ENCODE data around the gene NBEAL1.
"Not testable (repeated sequence)": the region's sequence is repeated elsewhere in the genome, so short reads cannot be mapped to it uniquely, and the experiment has no call there.

NBEAL1 gene

GRCh38 chr2:203014456-203015199, at the start of gene NBEAL1:
Gene NBEAL1 (plus strand): TSS chr2:203014875. CDS start chr2:203016385, 1,510 bp downstream.
- FAIRE-seq, result peak; percentile 69

DNA sequence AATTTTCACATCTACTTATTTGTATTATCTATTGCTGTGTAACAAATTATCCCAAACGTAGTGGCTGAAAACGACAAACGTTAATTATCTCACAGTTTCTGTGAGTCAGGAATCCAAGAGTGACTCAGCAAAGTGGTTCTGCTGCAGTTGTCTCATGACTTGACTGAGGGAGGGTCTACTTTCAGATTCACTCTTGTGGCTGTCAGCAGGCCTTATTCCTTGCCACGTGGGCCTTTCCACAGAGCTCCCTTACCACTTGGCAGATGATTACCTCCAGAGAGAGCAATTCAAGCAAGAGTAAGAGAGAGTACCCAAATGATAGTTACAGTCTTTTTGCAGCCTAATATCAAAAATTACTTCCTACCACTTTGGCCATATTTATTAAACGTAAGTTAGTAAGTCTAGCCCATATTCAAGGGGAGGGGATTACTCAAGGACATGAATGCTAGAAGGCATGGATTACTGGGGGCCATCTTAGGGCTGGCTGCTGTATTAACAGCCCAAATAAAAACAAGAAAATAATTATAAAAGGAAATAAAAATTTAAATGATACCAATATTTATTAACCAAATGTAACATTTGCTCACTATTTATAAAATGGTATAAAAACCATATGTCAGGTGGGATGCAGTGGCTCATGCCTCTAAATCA, 48.7 kb upstream of the NBEAL1 start:
- no peak for FAIRE-seq

GRCh38 chr2:202969404-202969803, 45.3 kb upstream of the NBEAL1 start:
- not testable (repeated sequence) for FAIRE-seq

DNA sequence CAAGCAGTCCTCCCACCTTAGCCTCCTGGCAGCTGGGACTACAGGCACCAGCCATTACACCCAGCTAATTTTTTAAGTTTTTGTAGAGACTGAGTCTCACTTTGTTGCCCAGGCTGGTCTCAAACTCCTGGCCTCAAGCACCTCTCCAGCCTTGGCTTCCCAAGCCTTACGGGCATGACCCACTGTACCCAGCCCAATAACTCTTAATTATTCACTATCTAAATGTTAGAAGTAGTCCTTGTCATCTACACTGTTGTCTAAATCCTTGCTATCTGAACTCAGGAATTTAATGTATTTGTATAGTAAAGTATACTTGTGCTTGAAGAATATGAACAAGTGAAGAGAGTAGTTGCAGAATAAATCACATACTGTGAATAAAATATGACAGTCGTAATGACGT, 37.9 kb upstream of the NBEAL1 start:
- no peak for FAIRE-seq

DNA sequence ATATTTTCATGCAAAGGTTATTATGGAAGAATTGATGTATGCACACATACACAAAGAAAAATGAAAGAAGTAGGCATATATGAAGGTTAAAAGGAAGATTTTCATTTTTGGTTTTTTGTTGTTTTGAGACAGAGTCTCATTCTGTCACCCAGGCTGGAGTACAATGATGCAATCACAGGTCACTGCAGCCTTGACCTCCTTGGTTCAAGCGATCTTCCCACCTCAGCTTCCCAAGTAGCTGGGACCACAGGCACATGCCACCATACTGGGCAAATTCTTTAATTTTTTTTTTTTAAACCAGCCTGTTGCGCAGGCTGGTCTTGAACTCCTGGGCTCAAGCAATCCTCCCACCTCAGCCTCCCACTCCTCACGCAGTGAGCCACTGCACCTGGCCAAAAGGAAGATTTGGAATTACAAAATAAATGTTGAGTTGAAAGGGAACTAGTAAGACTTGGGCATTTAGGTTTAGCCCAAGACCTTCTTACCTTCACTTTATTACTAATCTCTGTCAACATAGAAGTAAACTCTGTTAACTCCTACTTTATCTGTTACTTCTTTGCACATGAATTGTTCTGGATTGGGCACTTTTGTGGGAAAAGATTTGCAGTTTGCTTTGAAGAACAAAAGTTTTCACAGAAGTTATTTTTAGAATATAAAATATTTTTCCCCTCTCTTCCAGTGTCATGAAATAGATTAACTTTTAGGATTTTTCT, 31.7 kb upstream of the NBEAL1 start:
- FAIRE-seq, result no peak

- no peak for FAIRE-seq
These were observed 24.9 kb upstream of the NBEAL1 start for GRCh38 chr2:202989749-202990148.

- no peak for FAIRE-seq
These were observed 24.2 kb upstream of the NBEAL1 start for GRCh38 chr2:202990501-202990900.

GRCh38 chr2:202997113-202997512, 17.6 kb upstream of the NBEAL1 start:
- not testable (repeated sequence) for FAIRE-seq

GRCh38 chr2:203002054-203002821, 12.4 kb upstream of the NBEAL1 start:
- no peak for FAIRE-seq

DNA sequence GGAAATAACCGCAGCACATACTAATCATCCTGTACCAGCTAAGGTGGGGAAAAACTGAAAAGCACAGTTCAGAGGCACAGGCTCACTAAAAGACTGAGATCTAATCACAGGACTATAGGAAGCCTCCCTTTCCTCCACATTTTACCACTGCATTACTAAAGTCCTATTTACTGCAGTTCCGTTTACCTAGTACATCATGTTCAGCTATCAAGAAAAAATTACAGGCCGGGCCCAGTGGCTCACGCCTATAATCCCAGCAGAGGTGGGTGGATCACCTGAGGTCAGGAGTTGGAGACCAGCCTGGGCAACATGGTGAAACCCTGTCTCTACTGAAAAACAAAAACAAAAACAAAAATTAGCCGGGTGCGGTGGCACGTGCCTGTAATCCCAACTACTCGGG, 11.0 kb upstream of the NBEAL1 start:
- FAIRE-seq, result no peak

- no peak for FAIRE-seq
These were observed 2.0 kb downstream of the NBEAL1 start for GRCh38 chr2:203016716-203017115.

GRCh38 chr2:203018181-203018580, 3.5 kb downstream of the NBEAL1 start:
- no peak for FAIRE-seq

DNA sequence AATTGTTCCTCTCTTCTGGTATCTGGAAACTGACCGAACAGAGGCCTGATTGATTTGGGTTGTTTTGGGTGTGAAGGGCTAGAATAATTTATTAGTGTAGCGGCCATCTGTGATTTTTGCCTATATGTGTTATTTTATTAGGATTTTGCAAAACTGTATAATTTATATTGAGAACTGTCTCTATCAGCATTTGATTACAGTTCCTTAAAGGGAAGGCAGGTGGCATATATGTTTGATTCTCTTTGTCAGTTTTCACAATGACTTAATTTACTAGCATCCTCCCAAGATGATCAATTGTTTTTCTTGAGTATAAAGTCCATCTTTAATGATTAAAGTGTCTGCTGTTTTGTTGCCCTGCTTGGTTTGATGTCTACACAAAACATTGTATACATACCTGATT, 4.5 kb downstream of the NBEAL1 start:
- FAIRE-seq, result no peak

- FAIRE-seq, result no peak
These were observed 7.3 kb downstream of the NBEAL1 start for GRCh38 chr2:203021991-203022390.

DNA sequence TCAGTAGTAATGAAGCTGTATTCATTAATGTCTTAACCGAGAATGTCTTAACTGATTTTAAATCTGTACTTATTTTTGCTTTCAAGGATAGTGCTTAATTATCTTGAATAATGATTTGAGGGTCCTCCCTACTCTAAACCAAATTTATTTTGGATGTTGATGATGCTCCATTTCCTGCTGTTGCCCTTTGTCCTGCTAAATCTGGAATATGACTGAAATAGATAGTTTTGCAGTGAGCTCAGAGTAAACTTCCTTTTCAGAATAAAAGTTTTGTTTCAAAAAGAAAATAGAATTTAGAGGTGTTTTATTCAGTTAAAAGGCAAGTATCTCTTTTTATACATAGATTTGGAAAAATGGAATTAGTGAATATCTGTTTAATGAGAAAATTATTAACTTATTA, 8.1 kb downstream of the NBEAL1 start:
- peak; percentile 10 for FAIRE-seq

DNA sequence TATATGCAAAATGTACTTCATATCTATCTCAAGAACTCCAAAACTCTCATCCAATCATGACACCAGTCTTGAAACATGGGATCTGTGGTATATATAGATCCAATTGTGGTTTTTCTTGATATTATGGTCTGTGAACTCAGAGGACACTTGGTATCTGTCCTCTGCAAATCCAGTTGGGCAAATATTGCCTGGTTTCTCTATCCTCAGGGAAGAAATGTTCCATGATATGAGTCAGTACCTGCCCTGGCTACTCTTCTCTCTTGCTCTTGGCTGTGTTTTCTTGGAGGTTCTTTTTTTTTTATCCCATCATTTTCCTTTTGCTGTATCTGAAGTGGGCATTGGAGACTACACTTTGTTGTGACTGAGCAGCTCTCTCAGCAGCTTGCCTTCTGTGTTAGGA, 10.9 kb downstream of the NBEAL1 start:
- no peak for FAIRE-seq

GRCh38 chr2:203030545-203030944, 15.9 kb downstream of the NBEAL1 start:
- FAIRE-seq, result no peak

- no peak for FAIRE-seq
These were observed 16.3 kb downstream of the NBEAL1 start for GRCh38 chr2:203030991-203031390.

DNA sequence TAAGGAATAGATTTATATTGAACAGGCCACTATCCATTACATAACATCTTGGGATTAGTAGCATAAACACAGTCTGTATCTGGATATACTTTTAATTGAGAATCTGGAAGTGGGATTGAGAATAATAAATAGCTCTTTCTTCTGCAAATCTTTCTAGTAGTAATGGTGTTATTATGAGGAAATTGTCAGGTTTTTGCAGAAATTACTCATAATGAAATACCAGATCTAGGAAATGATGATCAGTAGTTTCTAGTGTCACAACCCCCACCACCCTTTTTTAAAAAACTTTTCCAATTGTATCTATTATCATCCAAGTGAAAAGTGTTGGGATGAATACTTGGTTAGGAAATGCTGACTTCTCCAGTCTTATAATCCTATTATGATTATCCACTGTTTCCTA, 18.7 kb downstream of the NBEAL1 start:
- FAIRE-seq, result no peak

GRCh38 chr2:203035879-203036470, 21.3 kb downstream of the NBEAL1 start:
- FAIRE-seq, result peak; percentile 70

DNA sequence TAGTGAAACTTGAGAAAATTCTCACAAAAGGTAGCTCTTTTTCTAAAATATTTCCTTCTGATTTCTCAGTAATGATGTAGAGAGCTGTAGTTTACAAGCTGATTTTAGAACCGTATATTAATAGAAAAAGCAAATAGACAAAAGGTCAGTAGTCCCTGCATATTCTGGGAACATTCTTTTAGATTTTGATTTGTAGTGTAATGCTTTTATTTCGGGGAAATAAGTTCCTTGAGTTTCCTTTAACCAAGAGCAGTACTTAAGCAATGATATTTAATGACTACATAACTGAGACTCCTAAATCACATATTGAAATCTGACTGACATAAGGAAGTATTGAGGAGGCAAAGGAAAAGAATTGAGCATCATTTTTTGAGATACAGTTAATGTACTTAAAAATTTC, 22.4 kb downstream of the NBEAL1 start:
- FAIRE-seq, result peak; percentile 24

DNA sequence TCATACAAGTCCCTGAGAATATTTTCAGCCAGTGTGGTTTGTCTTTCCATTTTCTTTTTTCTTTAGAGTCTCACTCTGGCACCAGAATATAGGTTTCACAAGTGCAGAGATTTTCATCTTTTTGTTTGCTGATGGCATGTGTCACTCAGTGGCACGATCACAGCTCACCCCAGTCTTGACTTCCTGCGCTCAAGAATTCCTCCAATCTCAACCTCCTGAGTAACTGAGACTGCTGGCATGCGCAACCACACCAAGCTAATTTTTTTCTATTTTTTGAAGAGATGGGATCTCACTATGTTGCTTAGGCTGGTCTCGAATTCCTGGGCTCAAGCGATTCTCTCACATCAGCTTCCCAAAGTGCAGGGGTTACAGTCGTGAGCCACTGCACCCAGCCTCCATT, 23.9 kb downstream of the NBEAL1 start:
- FAIRE-seq, result no peak

- not testable (repeated sequence) for FAIRE-seq
These were observed 24.5 kb downstream of the NBEAL1 start for GRCh38 chr2:203039211-203039610.
